KMS-11 (cell line): ENCODE data around the gene DDX11.

Experiments
- H2AFZ ChIP-seq: fragments of 200-600 bp; sonication (generic); 2 replicates; pipeline ENCODE4 v1.6.1; 2016; ENCODE audit warnings: antibody characterized with exemption, mixed run types, low read depth
- H3K27ac ChIP-seq: fragments of 200-600 bp; sonication (generic); 2 replicates; pipeline ENCODE4 v1.6.1; 2016; ENCODE audit warnings: mild to moderate bottlenecking, mixed run types
- H3K27me3 ChIP-seq: fragments of 200-600 bp; sonication (generic); 2 replicates; pipeline ENCODE4 v1.6.1; 2017; ENCODE audit warnings: mild to moderate bottlenecking, low read depth, mixed run types, moderate library complexity; ENCODE audit not compliant: insufficient read depth
- H3K36me3 ChIP-seq: fragments of 200-600 bp; sonication (generic); 2 replicates; pipeline ENCODE4 v1.6.1; 2017; ENCODE audit warnings: mild to moderate bottlenecking, mixed run types; ENCODE audit not compliant: insufficient read depth
- H3K4me1 ChIP-seq: fragments of 200-600 bp; sonication (generic); 2 replicates; pipeline ENCODE4 v1.6.1; 2016; ENCODE audit warnings: mild to moderate bottlenecking, low read depth, mixed run types; ENCODE audit not compliant: poor library complexity, severe bottlenecking
- H3K4me2 ChIP-seq: fragments of 200-600 bp; sonication (generic); 2 replicates; pipeline ENCODE4 v1.7.0; 2016; ENCODE audit warnings: mild to moderate bottlenecking, mixed run types
- H3K4me3 ChIP-seq: fragments of 200-600 bp; sonication (generic); IDR thresholded peaks from 2 replicates; pipeline ENCODE4 v1.6.1; 2017; ENCODE audit warnings: low read depth, low read length, mixed read lengths; ENCODE audit not compliant: insufficient read depth
- H3K79me2 ChIP-seq: fragments of 200-600 bp; sonication (generic); 2 replicates; pipeline ENCODE4 v1.6.1; 2016; ENCODE audit warnings: low read depth, mixed run types; ENCODE audit not compliant: insufficient read depth
- H3K9ac ChIP-seq: fragments of 200-600 bp; sonication (generic); 2 replicates; pipeline ENCODE4 v1.6.1; 2016; ENCODE audit warnings: mild to moderate bottlenecking, mixed run types
- H4K20me1 ChIP-seq: fragments of 200-600 bp; sonication (generic); 2 replicates; pipeline ENCODE4 v1.6.1; 2016; ENCODE audit warnings: mild to moderate bottlenecking, mixed run types; ENCODE audit not compliant: insufficient read depth
- TF ChIP-seq, protein P1 (sequence below): fragments of 200-600 bp; sonication (generic); conservative IDR thresholded peaks from 2 replicates; pipeline ENCODE4 v1.6.1; 2017; ENCODE audit warnings: low read depth, mild to moderate bottlenecking, antibody characterized with exemption, low read length, moderate library complexity, mixed read lengths

The DDX11 gene

DNA sequence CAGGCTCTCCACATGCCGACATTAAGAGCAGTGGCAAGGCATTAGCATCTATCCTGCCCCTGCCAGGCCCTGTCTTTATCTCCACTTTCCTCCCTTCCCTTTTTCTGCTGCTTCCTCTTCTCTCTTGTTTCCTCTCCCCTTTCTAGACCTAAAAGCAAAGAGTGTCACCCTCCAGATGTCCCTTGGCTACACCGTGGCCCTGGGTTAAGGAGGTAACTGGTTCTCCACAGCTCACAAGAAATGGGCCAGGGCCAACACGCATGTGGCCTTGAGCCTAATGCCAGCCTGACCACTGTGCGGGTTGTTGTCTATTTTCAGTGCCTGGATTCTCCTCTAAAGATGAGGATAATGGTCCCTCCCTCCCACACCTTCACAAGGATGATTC lies 41.7 kb upstream of the DDX11 start:
- Histone ChIP-seq H4K20me1 (no peaks in the 10 kb centered on the region), H3K4me1 (peaks cover 9% of the 10 kb centered on the region), H3K36me3 (no peaks in the 10 kb centered on the region), H3K27me3 (no peaks in the 10 kb centered on the region), H3K4me3 (no peak overlapping the region), H3K27ac (no peak overlapping the region), H2AFZ (no peak overlapping the region), H3K79me2 (no peaks in the 10 kb centered on the region), H3K4me2 (no peak overlapping the region), H3K9ac (no peak overlapping the region)
- TF ChIP-seq, protein P1, sequence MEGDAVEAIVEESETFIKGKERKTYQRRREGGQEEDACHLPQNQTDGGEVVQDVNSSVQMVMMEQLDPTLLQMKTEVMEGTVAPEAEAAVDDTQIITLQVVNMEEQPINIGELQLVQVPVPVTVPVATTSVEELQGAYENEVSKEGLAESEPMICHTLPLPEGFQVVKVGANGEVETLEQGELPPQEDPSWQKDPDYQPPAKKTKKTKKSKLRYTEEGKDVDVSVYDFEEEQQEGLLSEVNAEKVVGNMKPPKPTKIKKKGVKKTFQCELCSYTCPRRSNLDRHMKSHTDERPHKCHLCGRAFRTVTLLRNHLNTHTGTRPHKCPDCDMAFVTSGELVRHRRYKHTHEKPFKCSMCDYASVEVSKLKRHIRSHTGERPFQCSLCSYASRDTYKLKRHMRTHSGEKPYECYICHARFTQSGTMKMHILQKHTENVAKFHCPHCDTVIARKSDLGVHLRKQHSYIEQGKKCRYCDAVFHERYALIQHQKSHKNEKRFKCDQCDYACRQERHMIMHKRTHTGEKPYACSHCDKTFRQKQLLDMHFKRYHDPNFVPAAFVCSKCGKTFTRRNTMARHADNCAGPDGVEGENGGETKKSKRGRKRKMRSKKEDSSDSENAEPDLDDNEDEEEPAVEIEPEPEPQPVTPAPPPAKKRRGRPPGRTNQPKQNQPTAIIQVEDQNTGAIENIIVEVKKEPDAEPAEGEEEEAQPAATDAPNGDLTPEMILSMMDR = no peak

GRCh38 chr12:31033146-31033545 lies 40.5 kb upstream of the DDX11 start:
- no peaks in the 10 kb centered on the region for H3K27me3 ChIP-seq
- H3K4me2 ChIP-seq = no peak overlapping the region
- H3K79me2 ChIP-seq = no peaks in the 10 kb centered on the region
- no peak overlapping the region for H3K27ac ChIP-seq
- no peaks in the 10 kb centered on the region for H4K20me1 ChIP-seq
- no peaks in the 10 kb centered on the region for H3K36me3 ChIP-seq
- H3K4me3 ChIP-seq = no peak overlapping the region
- peaks cover 9% of the 10 kb centered on the region for H3K4me1 ChIP-seq
- no peak overlapping the region for H3K9ac ChIP-seq
- TF ChIP-seq, protein P1 = no peak
- H2AFZ ChIP-seq = no peak overlapping the region

DNA sequence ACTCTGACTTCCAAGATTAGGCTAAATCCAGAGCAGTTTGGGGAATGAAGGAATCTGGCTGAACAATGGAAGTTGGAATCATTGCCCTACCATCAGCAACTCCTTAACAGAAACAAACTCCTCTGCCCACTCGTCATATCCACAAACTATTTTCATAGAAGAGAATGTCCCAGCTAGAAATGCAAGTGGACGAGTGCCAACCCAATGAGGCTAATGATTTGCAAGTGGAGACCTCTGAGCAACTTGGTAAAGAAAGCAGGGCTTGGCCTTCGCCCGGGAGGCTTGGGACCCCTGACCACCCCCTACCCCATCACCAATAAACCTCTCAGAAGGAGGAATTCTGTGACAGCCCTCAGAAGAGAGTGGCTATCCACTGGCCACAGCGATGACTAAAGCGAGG lies 40.0 kb upstream of the DDX11 start:
- no peak overlapping the region for H3K4me3 ChIP-seq
- TF ChIP-seq, protein P1 = no peak

GRCh38 chr12:31034372-31034771 lies 39.3 kb upstream of the DDX11 start:
- TF ChIP-seq, protein P1 = no peak
- H3K79me2 ChIP-seq = no peaks in the 10 kb centered on the region
- H3K4me1 ChIP-seq = peaks cover 9% of the 10 kb centered on the region
- H3K4me3 ChIP-seq = no peak overlapping the region
- H3K4me2 ChIP-seq = no peak overlapping the region
- no peak overlapping the region for H3K9ac ChIP-seq
- no peaks in the 10 kb centered on the region for H3K36me3 ChIP-seq
- no peaks in the 10 kb centered on the region for H4K20me1 ChIP-seq
- H3K27ac ChIP-seq = no peak overlapping the region
- no peaks in the 10 kb centered on the region for H3K27me3 ChIP-seq
- no peak overlapping the region for H2AFZ ChIP-seq

More for the DNA sequence above, 40.0 kb upstream of the DDX11 start:
- Histone ChIP-seq H4K20me1 (no peaks in the 10 kb centered on the region), H3K4me2 (no peak overlapping the region), H2AFZ (no peak overlapping the region), H3K4me1 (peaks cover 9% of the 10 kb centered on the region), H3K36me3 (no peaks in the 10 kb centered on the region), H3K9ac (no peak overlapping the region), H3K27me3 (no peaks in the 10 kb centered on the region), H3K79me2 (no peaks in the 10 kb centered on the region), H3K27ac (no peak overlapping the region)

- Histone ChIP-seq H3K79me2 (no peaks in the 10 kb centered on the region), H3K4me1 (peaks cover 9% of the 10 kb centered on the region), H4K20me1 (no peaks in the 10 kb centered on the region), H3K9ac (no peak overlapping the region), H3K4me3 (no peak overlapping the region), H3K27me3 (no peaks in the 10 kb centered on the region), H3K27ac (no peak overlapping the region), H2AFZ (no peak overlapping the region), H3K4me2 (no peak overlapping the region), H3K36me3 (no peaks in the 10 kb centered on the region)
- TF ChIP-seq, protein P1 = no peak
Observed at GRCh38 chr12:31035226-31035625, 38.4 kb upstream of the DDX11 start.
